Thyroid gland (tissue), 4 donors: ENCODE measurements around the gene NMT1. TPM values are rescaled to one million over a fixed set of nuclear protein-coding genes. Genes with fewer than 3 reads are reported as not detected.
A peak's percentile ranks its signal among the peaks of the same experiment; 100 is the strongest.

Experiments used
- DNase-seq, 2 donors: peaks; one replicate each; pipeline ENCODE4 v3.0.0-alpha.2; 2019
- H3K27ac ChIP-seq, 3 donors: fragments of 200-600 bp; sonication (generic); 1 replicate in 2 of 3; 2 replicates in 1 of 3; pipeline ENCODE4 v1.5.1; 2016 to 2019; ENCODE audit warnings: mild to moderate bottlenecking in 1 of 3, moderate library complexity in 1 of 3
- H3K27me3 ChIP-seq: fragments of 200-600 bp; sonication (generic); one replicate; pipeline ENCODE4 v1.5.1; 2019
- H3K36me3 ChIP-seq, 2 donors: fragments of 200-600 bp; sonication (generic); one replicate each; pipeline ENCODE4 v1.5.1; 2016 to 2019
- H3K4me1 ChIP-seq, 2 donors: fragments of 200-600 bp; sonication (generic); one replicate each; pipeline ENCODE4 v1.5.1; 2017 to 2019
- H3K4me3 ChIP-seq, 3 donors: fragments of 200-600 bp; sonication (generic); replicated peaks in 1 of 3; 1 replicate in 2 of 3; 2 replicates in 1 of 3; pipeline ENCODE4 v1.5.1; 2016; ENCODE audit warnings: mild to moderate bottlenecking in 1 of 3
- H3K9me3 ChIP-seq: fragments of 200-600 bp; sonication (generic); one replicate; pipeline ENCODE4 v1.5.1; 2017
- POLR2A ChIP-seq, 2 donors: fragments of 450-650 bp; IDR thresholded peaks; one replicate each; pipeline ENCODE4 v1.6.1; 2017; ENCODE audit warnings: antibody characterized with exemption in 2 of 2, mild to moderate bottlenecking in 2 of 2, moderate library complexity in 1 of 2
- WGBS, 2 donors: methylation state at CpG; one replicate each; pipeline ENCODE4 v1.1.5; 2017; 5-methylcytosine and 5-hydroxymethylcytosine counted together
- intact Hi-C: fragments of 100-400 bp; cut with DNase I; formaldehyde crosslinking; loops from one replicate; pipeline ENCODE4 v1.15.1; 2023
- total RNA-seq, 4 donors: library from RNA; depleted of rRNA; stranded (reverse); fragments of >200 nt; gene quantifications; one replicate each; pipeline ENCODE4 v1.2.3, GENCODE V29; 2016
- TF ChIP-seq, protein P1 (sequence below), 6 experiments: fragments of 200-600 bp in 3 of 6; fragments of 450-650 bp in 3 of 6; sonication (generic) in 3 of 6; IDR thresholded peaks; one replicate each; pipeline ENCODE4 v1.5.1; 2016 to 2019; ENCODE audit warnings: antibody characterized with exemption in 6 of 6, mild to moderate bottlenecking in 2 of 6, inconsistent platforms in 1 of 6, moderate library complexity in 1 of 6

NMT1 gene
- total RNA-seq, 4 donors from 2014 or later, result 71.7 to 98.9 (median 85.2) TPM

DNA sequence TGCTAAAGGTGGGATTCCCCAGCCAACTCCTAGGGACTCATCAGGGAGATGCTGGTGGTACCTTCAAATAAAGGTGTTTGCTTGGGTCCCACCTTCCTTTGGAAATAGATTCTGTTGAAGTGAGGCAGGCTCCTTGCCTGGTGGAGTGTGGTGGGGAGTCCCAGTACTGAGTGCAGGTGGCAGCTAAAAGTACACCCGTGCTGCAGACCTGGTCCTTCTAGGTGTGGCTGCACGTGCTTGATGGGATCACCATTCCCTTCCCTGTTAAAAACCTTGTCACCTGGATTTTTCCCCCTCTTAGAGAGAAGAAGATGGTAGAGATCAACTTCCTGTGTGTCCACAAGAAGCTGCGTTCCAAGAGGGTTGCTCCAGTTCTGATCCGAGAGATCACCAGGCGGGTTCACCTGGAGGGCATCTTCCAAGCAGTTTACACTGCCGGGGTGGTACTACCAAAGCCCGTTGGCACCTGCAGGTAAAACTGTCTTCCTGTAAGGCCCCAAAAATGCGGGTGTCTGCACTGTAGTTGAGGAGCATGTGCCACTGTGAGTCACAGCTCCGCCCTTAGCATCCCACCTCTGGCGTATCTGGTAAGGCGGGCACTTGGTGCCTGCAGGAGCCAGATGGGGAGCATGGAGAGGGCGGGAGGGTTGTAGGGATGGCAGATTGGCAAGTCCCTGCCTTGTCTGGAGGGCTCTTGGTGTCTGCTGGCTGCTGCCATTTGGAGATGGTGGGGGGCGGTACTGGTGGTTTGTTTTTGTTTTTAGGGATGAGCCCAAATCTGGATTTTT lies 37.2 kb downstream of the NMT1 start:
- peaks cover 52 to 72% of the 10 kb centered on the region in 2 donors for H3K36me3 ChIP-seq
- 80 to 91% methylated on average over 9 to 13 of the region's 13 CpGs for WGBS, 2 donors
- H3K4me1 ChIP-seq, result peaks cover 7 to 41% of the 10 kb centered on the region in 2 donors

GRCh38 chr17:45098869-45099616 lies 37.9 kb downstream of the NMT1 start:
- H3K9me3 ChIP-seq, result no peaks in the 10 kb centered on the region
- H3K4me1 ChIP-seq, result peaks cover 0 to 36% of the 10 kb centered on the region in 2 donors
- H3K27me3 ChIP-seq, result no peaks in the 10 kb centered on the region
- peak; percentile 94 for DNase-seq
- peak overlapping the region in 1 of 3 donors; percentile 32 for H3K27ac ChIP-seq
- intact Hi-C loops, result loop anchor here (5.0 kb wide), 1 partner anchor 77 kb away; no protein-coding TSS in a partner anchor
- TF ChIP-seq POLR2A (IDR thresholded peaks at IDR 0.05), result no peak
- TF ChIP-seq, protein P1, sequence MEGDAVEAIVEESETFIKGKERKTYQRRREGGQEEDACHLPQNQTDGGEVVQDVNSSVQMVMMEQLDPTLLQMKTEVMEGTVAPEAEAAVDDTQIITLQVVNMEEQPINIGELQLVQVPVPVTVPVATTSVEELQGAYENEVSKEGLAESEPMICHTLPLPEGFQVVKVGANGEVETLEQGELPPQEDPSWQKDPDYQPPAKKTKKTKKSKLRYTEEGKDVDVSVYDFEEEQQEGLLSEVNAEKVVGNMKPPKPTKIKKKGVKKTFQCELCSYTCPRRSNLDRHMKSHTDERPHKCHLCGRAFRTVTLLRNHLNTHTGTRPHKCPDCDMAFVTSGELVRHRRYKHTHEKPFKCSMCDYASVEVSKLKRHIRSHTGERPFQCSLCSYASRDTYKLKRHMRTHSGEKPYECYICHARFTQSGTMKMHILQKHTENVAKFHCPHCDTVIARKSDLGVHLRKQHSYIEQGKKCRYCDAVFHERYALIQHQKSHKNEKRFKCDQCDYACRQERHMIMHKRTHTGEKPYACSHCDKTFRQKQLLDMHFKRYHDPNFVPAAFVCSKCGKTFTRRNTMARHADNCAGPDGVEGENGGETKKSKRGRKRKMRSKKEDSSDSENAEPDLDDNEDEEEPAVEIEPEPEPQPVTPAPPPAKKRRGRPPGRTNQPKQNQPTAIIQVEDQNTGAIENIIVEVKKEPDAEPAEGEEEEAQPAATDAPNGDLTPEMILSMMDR (IDR thresholded peaks at IDR 0.05), result peak; percentile 89 to 95 (median 92)
- no peak overlapping the region for H3K4me3 ChIP-seq
- H3K36me3 ChIP-seq, result peaks cover 60 to 75% of the 10 kb centered on the region in 2 donors
- 31 to 48% methylated on average over 8 to 9 of the region's 9 CpGs for WGBS, 2 donors

More for the DNA sequence above, 37.2 kb downstream of the NMT1 start:
- intact Hi-C loops, result loop anchor here (5.0 kb wide), 1 partner anchor 76 kb away; no protein-coding TSS in a partner anchor
- peak overlapping the region in 1 of 3 donors; percentile 32 for H3K27ac ChIP-seq
- no peak for DNase-seq
- H3K4me3 ChIP-seq, result no peak overlapping the region
- no peaks in the 10 kb centered on the region for H3K27me3 ChIP-seq
- no peaks in the 10 kb centered on the region for H3K9me3 ChIP-seq
- TF ChIP-seq POLR2A (IDR thresholded peaks at IDR 0.05), result no peak
- TF ChIP-seq, protein P1 (IDR thresholded peaks at IDR 0.05), result no peak

- peaks cover 71 to 74% of the 10 kb centered on the region in 2 donors for H3K36me3 ChIP-seq
- peak overlapping the region in 2 of 3 donors; percentile 21 to 63 for H3K27ac ChIP-seq
- no peaks in the 10 kb centered on the region for H3K9me3 ChIP-seq
- TF ChIP-seq POLR2A (IDR thresholded peaks at IDR 0.05), result no peak
- TF ChIP-seq, protein P1 (IDR thresholded peaks at IDR 0.05), result no peak
- WGBS, 2 donors, result 78 to 89% methylated on average over 9 of the region's 9 CpGs
- H3K4me1 ChIP-seq, result peaks cover 0 to 30% of the 10 kb centered on the region in 2 donors
- H3K4me3 ChIP-seq, result no peak overlapping the region
- H3K27me3 ChIP-seq, result no peaks in the 10 kb centered on the region
- no peak for DNase-seq
- intact Hi-C loops, result loop anchor here (5.0 kb wide), 1 partner anchor 179 kb away; no protein-coding TSS in a partner anchor
These were observed 40.4 kb downstream of the NMT1 start for GRCh38 chr17:45101546-45101882.

- Histone ChIP-seq H3K4me1 (peaks cover 0 to 30% of the 10 kb centered on the region in 2 donors), H3K4me3 (no peak overlapping the region), H3K27me3 (no peaks in the 10 kb centered on the region), H3K9me3 (no peaks in the 10 kb centered on the region), H3K36me3 (peaks cover 71 to 74% of the 10 kb centered on the region in 2 donors), H3K27ac (peak overlapping the region in 2 of 3 donors; percentile 21 to 63)
- peak; percentile 62 to 71 for DNase-seq
- intact Hi-C loops, result loop anchor here (5.0 kb wide), 1 partner anchor 180 kb away; no protein-coding TSS in a partner anchor
- 76 to 77% methylated on average over 11 to 12 of the region's 12 CpGs for WGBS, 2 donors
- TF ChIP-seq POLR2A (IDR thresholded peaks at IDR 0.05), result no peak
- TF ChIP-seq, protein P1 (IDR thresholded peaks at IDR 0.05), result no peak
These were observed 41.0 kb downstream of the NMT1 start for GRCh38 chr17:45101883-45102811.
